PC-9 (cell line): ENCODE measurements around the gene CCDC9. TPM values are rescaled to one million over a fixed set of nuclear protein-coding genes. Genes with fewer than 3 reads are reported as not detected.
A peak's percentile ranks its signal among the peaks of the same experiment; 100 is the strongest.
"Not testable (repeated sequence)": the region's sequence is repeated elsewhere in the genome, so short reads cannot be mapped to it uniquely, and the experiment has no call there.

Experiments used
- BruUV-seq: library from RNA; stranded (reverse); fragments of 400-500 nt; replicated peaks from 2 replicates; lab custom pipeline; 2021; lab: Mats Ljungman, UMichigan
- CTCF ChIA-PET: fragments of 300-600 bp; sonication (Branson Sonifier 250); formaldehyde crosslinking; loops from one replicate; lab custom pipeline; 2022; ENCODE audit warnings: antibody characterized with exemption; lab: Charles Lee
- POLR2A ChIA-PET: fragments of 300-600 bp; sonication (Branson Sonifier 250); formaldehyde crosslinking; loops from one replicate; lab custom pipeline; 2022; ENCODE audit warnings: antibody characterized with exemption; ENCODE audit not compliant: unreplicated experiment; lab: Charles Lee
- DNase-seq, 2 experiments: peaks; one replicate each; pipeline versions ENCODE4 v3.0.0 to v3.0.0-alpha.2; 2015 to 2022; ENCODE audit warnings: mixed read lengths in 1 of 2
- H2AFZ ChIP-seq: fragments of 200-600 bp; sonication (generic); 2 replicates; pipeline ENCODE4 v1.8.1; 2017; ENCODE audit warnings: antibody characterized with exemption
- H3F3A ChIP-seq: fragments of 200-600 bp; sonication (generic); 2 replicates; pipeline ENCODE4 v1.8.1; 2017; ENCODE audit warnings: antibody characterized with exemption, mild to moderate bottlenecking, low read depth; ENCODE audit not compliant: insufficient read depth
- H3K27ac ChIP-seq: fragments of 200-600 bp; sonication (generic); 2 replicates; pipeline ENCODE4 v1.6.1; 2016; ENCODE audit warnings: mixed run types
- H3K27me3 ChIP-seq: fragments of 200-600 bp; sonication (generic); 2 replicates; pipeline ENCODE4 v1.6.1; 2016; ENCODE audit warnings: low read depth, mixed run types; ENCODE audit not compliant: insufficient read depth
- H3K36me3 ChIP-seq: fragments of 200-600 bp; sonication (generic); 2 replicates; pipeline ENCODE4 v1.6.1; 2016; ENCODE audit warnings: low read depth, mixed run types
- H3K4me1 ChIP-seq: fragments of 200-600 bp; sonication (generic); replicated peaks from 2 replicates; pipeline ENCODE4 v1.6.1; 2016; ENCODE audit warnings: mixed run types; ENCODE audit not compliant: insufficient read depth
- H3K4me2 ChIP-seq: fragments of 200-600 bp; sonication (generic); 2 replicates; pipeline ENCODE4 v1.6.1; 2017; ENCODE audit warnings: mixed run types
- H3K4me3 ChIP-seq: fragments of 200-600 bp; sonication (generic); 2 replicates; pipeline ENCODE4 v1.6.1; 2016; ENCODE audit warnings: mixed run types
- H3K79me2 ChIP-seq: fragments of 200-600 bp; sonication (generic); 2 replicates; pipeline ENCODE4 v1.6.1; 2017; ENCODE audit warnings: low read depth, mixed run types
- H3K9me2 ChIP-seq: fragments of 200-600 bp; sonication (generic); 2 replicates; pipeline ENCODE4 v1.8.1; 2017; ENCODE audit warnings: mild to moderate bottlenecking; ENCODE audit not compliant: insufficient read depth
- H3K9me3 ChIP-seq: fragments of 200-600 bp; sonication (generic); 2 replicates; pipeline ENCODE4 v1.8.1; 2016; ENCODE audit warnings: low read depth; ENCODE audit not compliant: insufficient read depth
- H4K20me1 ChIP-seq: fragments of 200-600 bp; sonication (generic); 2 replicates; pipeline ENCODE4 v1.8.1; 2017; ENCODE audit not compliant: insufficient read depth
- CTCF ChIP-seq: fragments of 200-600 bp; sonication (generic); conservative IDR thresholded peaks from 2 replicates; pipeline ENCODE4 v1.6.1; 2017; ENCODE audit warnings: mixed run types, antibody characterized with exemption, mild to moderate bottlenecking, moderate library complexity
- EZH2 ChIP-seq: fragments of 200-600 bp; sonication (generic); IDR thresholded peaks from 2 replicates; pipeline ENCODE4 v1.8.0; 2017; ENCODE audit warnings: antibody characterized with exemption, low read depth
- intact Hi-C: fragments of 100-400 bp; cut with micrococcal nuclease; formaldehyde crosslinking; loops from one replicate; pipeline ENCODE4 v1.10.0; 2022; ENCODE audit not compliant: unreplicated experiment
- total RNA-seq: library from RNA; stranded (reverse); gene quantifications from 2 replicates; pipeline ENCODE4 v1.2.3, GENCODE V29; 2021

Gene CCDC9
- total RNA-seq, 1 experiment from 2014 or later: 37.0 TPM

GRCh38 chr19:47243776-47244547 is 12.4 kb upstream of the CCDC9 start:
- H3K27ac ChIP-seq: peak overlapping the region; percentile 87
- H3K27me3 ChIP-seq: no peaks in the 10 kb centered on the region
- peaks cover 26% of the 10 kb centered on the region for H3K4me1 ChIP-seq
- intact Hi-C loops: loop anchor here (1.0 to 5.0 kb wide), 3 partner anchors 34 to 232 kb away; no protein-coding TSS in a partner anchor
- peak; percentile 86 to 95 for DNase-seq
- POLR2A ChIA-PET: interaction anchor here (0.6 to 0.9 kb wide), 8 partner anchors 18 to 646 kb away, joined by 3 to 4 read pairs (median 4); no protein-coding TSS in a partner anchor
- peak overlapping the region; percentile 71 for H3K4me3 ChIP-seq
- peak overlapping the region; percentile 90 for H3K4me2 ChIP-seq
- no peaks in the 10 kb centered on the region for H3K9me3 ChIP-seq
- no peaks in the 10 kb centered on the region for H3K79me2 ChIP-seq
- TF ChIP-seq CTCF (peak; percentile 98), EZH2 (no peak)
- no TSS peak for BruUV-seq
- H2AFZ ChIP-seq: peak overlapping the region; percentile 73
- no peaks in the 10 kb centered on the region for H3K9me2 ChIP-seq
- H4K20me1 ChIP-seq: no peaks in the 10 kb centered on the region
- no peaks in the 10 kb centered on the region for H3K36me3 ChIP-seq
- CTCF ChIA-PET: interaction anchor here (0.6 to 1.6 kb wide), 22 partner anchors 9 to 231 kb away, joined by 3 to 82 read pairs (median 5); partner anchors contain the start of genes CCDC9, INAFM1 and ZC3H4
- peaks cover 38% of the 10 kb centered on the region for H3F3A ChIP-seq

GRCh38 chr19:47247308-47247990 is 8.9 kb upstream of the CCDC9 start:
- POLR2A ChIA-PET: no interaction called here
- no peak overlapping the region for H2AFZ ChIP-seq
- peaks cover 18% of the 10 kb centered on the region for H3K4me1 ChIP-seq
- TF ChIP-seq EZH2 (no peak), CTCF (peak; percentile 98)
- no TSS peak for BruUV-seq
- H3K9me3 ChIP-seq: no peaks in the 10 kb centered on the region
- CTCF ChIA-PET: interaction anchor here (0.6 to 1.9 kb wide), 2 partner anchors 37 to 211 kb away, joined by 3 to 6 read pairs; no protein-coding TSS in a partner anchor
- no peak overlapping the region for H3K4me3 ChIP-seq
- DNase-seq: peak; percentile 45 to 72
- no peak overlapping the region for H3K27ac ChIP-seq
- H3F3A ChIP-seq: peaks cover 32% of the 10 kb centered on the region
- no peak overlapping the region; the same call in 1 of the 2 replicates for H3K4me2 ChIP-seq
- intact Hi-C loops: loop anchor here (1.0 kb wide), 1 partner anchor 98 kb away; no protein-coding TSS in a partner anchor
- H4K20me1 ChIP-seq: no peaks in the 10 kb centered on the region
- H3K79me2 ChIP-seq: no peaks in the 10 kb centered on the region
- no peaks in the 10 kb centered on the region for H3K27me3 ChIP-seq
- no peaks in the 10 kb centered on the region for H3K36me3 ChIP-seq
- no peaks in the 10 kb centered on the region for H3K9me2 ChIP-seq

- not testable (repeated sequence) for BruUV-seq, H3K36me3 ChIP-seq, H3K27me3 ChIP-seq, H3K4me3 ChIP-seq, H3K9me3 ChIP-seq, DNase-seq, H4K20me1 ChIP-seq, H3K9me2 ChIP-seq, H2AFZ ChIP-seq
- H3K4me1 ChIP-seq: peaks cover 39% of the 10 kb centered on the region
- H3K27ac ChIP-seq: peak overlapping the region; percentile 97
- H3F3A ChIP-seq: peaks cover 57% of the 10 kb centered on the region
- intact Hi-C loops: loop anchor here (1.0 kb wide), 1 partner anchor 26 kb away; no protein-coding TSS in a partner anchor
- peak overlapping the region; percentile 66 for H3K4me2 ChIP-seq
- peaks cover 17% of the 10 kb centered on the region for H3K79me2 ChIP-seq
- POLR2A ChIA-PET: interaction anchor here (0.6 to 0.7 kb wide), 2 partner anchors 20 to 104 kb away, joined by 3 read pairs; no protein-coding TSS in a partner anchor
- CTCF ChIA-PET: interaction anchor here (0.6 to 1.1 kb wide), 4 partner anchors 9 to 488 kb away, joined by 3 to 18 read pairs (median 8); no protein-coding TSS in a partner anchor
These were observed 3.3 kb upstream of the CCDC9 start for GRCh38 chr19:47253016-47253415.
